Calu3 (cell line): ENCODE results near the gene ZNF576. TPM values are rescaled to one million over a fixed set of nuclear protein-coding genes. Genes with fewer than 3 reads are reported as not detected.

ENCODE experiments used
- BruUV-seq: library from RNA; stranded (reverse); fragments of 400-500 nt; replicated peaks from 2 replicates; lab custom pipeline; 2021; lab: Mats Ljungman, UMichigan
- CTCF ChIA-PET: fragments of 300-600 bp; sonication (Branson Sonifier 250); formaldehyde crosslinking; loops from one replicate; lab custom pipeline; 2022; ENCODE audit warnings: antibody characterized with exemption; lab: Charles Lee
- DNase-seq: peaks from one replicate; pipeline ENCODE4 v3.0.0; 2022
- H3K27ac Mint-ChIP-seq: one replicate; pipeline ENCODE4 v1.8.0; 2022; ENCODE audit warnings: mixed read lengths; ENCODE audit not compliant: unreplicated experiment
- H3K27me3 Mint-ChIP-seq: one replicate; pipeline ENCODE4 v1.8.0; 2022; ENCODE audit warnings: mixed read lengths; ENCODE audit not compliant: unreplicated experiment
- H3K36me3 Mint-ChIP-seq: one replicate; pipeline ENCODE4 v1.8.0; 2022; ENCODE audit warnings: mild to moderate bottlenecking, moderate library complexity, mixed read lengths; ENCODE audit not compliant: insufficient read depth, unreplicated experiment
- H3K4me1 Mint-ChIP-seq: one replicate; pipeline ENCODE4 v1.8.0; 2022; ENCODE audit warnings: mild to moderate bottlenecking, low read depth, mixed read lengths; ENCODE audit not compliant: unreplicated experiment
- H3K4me3 Mint-ChIP-seq: one replicate; pipeline ENCODE4 v1.8.0; 2022; ENCODE audit warnings: mild to moderate bottlenecking, low read depth, moderate library complexity, mixed read lengths; ENCODE audit not compliant: unreplicated experiment
- H3K9me3 Mint-ChIP-seq: one replicate; pipeline ENCODE4 v1.8.0; 2022; ENCODE audit warnings: low read depth, mixed read lengths; ENCODE audit not compliant: unreplicated experiment
- CTCF ChIP-seq: fragments of 200-600 bp; IDR thresholded peaks from one replicate; pipeline ENCODE4 v1.8.0; 2022; ENCODE audit warnings: antibody characterized with exemption; ENCODE audit not compliant: unreplicated experiment
- intact Hi-C: fragments of 100-400 bp; cut with micrococcal nuclease; formaldehyde crosslinking; loops from one replicate; pipeline ENCODE4 v1.10.0; 2022; ENCODE audit not compliant: unreplicated experiment
- total RNA-seq: library from RNA; stranded (reverse); gene quantifications from 2 replicates; pipeline ENCODE4 v1.2.3, GENCODE V29; 2022

The ZNF576 gene
- total RNA-seq, 1 experiment from 2014 or later = 20.7 TPM

- H3K4me3 Mint-ChIP-seq = no peak overlapping the region
- TF ChIP-seq CTCF = no peak
- intact Hi-C loops = no loop called here
- H3K4me1 Mint-ChIP-seq = peaks cover 17% of the 10 kb centered on the region
- CTCF ChIA-PET = no interaction called here
- DNase-seq = no peak
- H3K9me3 Mint-ChIP-seq = no peaks in the 10 kb centered on the region
- H3K27me3 Mint-ChIP-seq = no peaks in the 10 kb centered on the region
- H3K36me3 Mint-ChIP-seq = peaks cover 61% of the 10 kb centered on the region
- H3K27ac Mint-ChIP-seq = no peak overlapping the region
- no TSS peak for BruUV-seq
These were observed 4.3 kb upstream of the ZNF576 start for GRCh38 chr19:43591904-43592772.

GRCh38 chr19:43592800-43593350, 3.5 kb upstream of the ZNF576 start:
- Mint-ChIP-seq H3K9me3 (no peaks in the 10 kb centered on the region), H3K4me1 (peaks cover 25% of the 10 kb centered on the region), H3K36me3 (peaks cover 65% of the 10 kb centered on the region), H3K27ac (no peak overlapping the region), H3K27me3 (no peaks in the 10 kb centered on the region), H3K4me3 (peak overlapping the region; percentile 25)
- no peak for TF ChIP-seq CTCF
- intact Hi-C loops = no loop called here
- no peak for DNase-seq
- no TSS peak for BruUV-seq
- CTCF ChIA-PET = no interaction called here

GRCh38 chr19:43594081-43594697, 2.2 kb upstream of the ZNF576 start:
- BruUV-seq = no TSS peak
- H3K36me3 Mint-ChIP-seq = peaks cover 63% of the 10 kb centered on the region
- H3K4me1 Mint-ChIP-seq = peaks cover 31% of the 10 kb centered on the region
- H3K9me3 Mint-ChIP-seq = no peaks in the 10 kb centered on the region
- CTCF ChIA-PET = interaction anchor here (0.6 kb wide), 2 partner anchors 66 to 813 kb away, joined by 3 to 5 read pairs; no protein-coding TSS in a partner anchor
- no peak overlapping the region for H3K27ac Mint-ChIP-seq
- DNase-seq = no peak
- intact Hi-C loops = no loop called here
- H3K4me3 Mint-ChIP-seq = peak overlapping the region; percentile 99
- no peak for TF ChIP-seq CTCF
- H3K27me3 Mint-ChIP-seq = no peaks in the 10 kb centered on the region

- no TSS peak for BruUV-seq
- Mint-ChIP-seq H3K27me3 (no peaks in the 10 kb centered on the region), H3K27ac (peak overlapping the region; percentile 98), H3K36me3 (peaks cover 67% of the 10 kb centered on the region), H3K9me3 (no peaks in the 10 kb centered on the region), H3K4me1 (peaks cover 31% of the 10 kb centered on the region), H3K4me3 (peak overlapping the region; percentile 99)
- no peak for TF ChIP-seq CTCF
- intact Hi-C loops = no loop called here
- DNase-seq = peak; percentile 55
- CTCF ChIA-PET = interaction anchor here (0.6 to 1.6 kb wide), 6 partner anchors 11 to 812 kb away, joined by 3 to 10 read pairs (median 5); partner anchors contain the start of gene PLAUR
These were observed 1.4 kb upstream of the ZNF576 start for GRCh38 chr19:43594710-43595604.
